NCI-H128 (cell line): ENCODE data around the gene CHGA.

Experiments
- DNase-seq: peaks from one replicate; lab custom pipeline; 2025; ENCODE audit not compliant: unreplicated experiment; lab: John Stamatoyannopoulos, UW

CHGA gene

GRCh38 chr14:92959761-92960680 is 37.1 kb downstream of the CHGA start:
- no peak for DNase-seq

- DNase-seq, result no peak
These were observed 38.0 kb downstream of the CHGA start for GRCh38 chr14:92960706-92961566.

- DNase-seq, result no peak
These were observed 38.6 kb downstream of the CHGA start for GRCh38 chr14:92961567-92961855.

- DNase-seq, result no peak
These were observed 39.3 kb downstream of the CHGA start for GRCh38 chr14:92962031-92962830.

DNA sequence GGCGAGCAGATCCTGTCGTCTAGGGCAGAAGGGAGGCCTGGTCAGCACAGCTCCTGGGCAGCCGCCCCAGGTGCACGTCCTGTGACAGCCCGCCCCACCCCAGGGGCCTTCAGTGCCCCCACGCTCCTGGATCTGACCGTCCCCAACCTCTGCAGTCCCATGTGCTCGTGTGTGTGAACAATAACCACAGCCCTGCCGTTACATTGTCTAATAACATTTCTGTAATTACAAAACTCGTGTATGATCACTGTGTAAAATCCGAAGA is 39.8 kb downstream of the CHGA start:
- no peak for DNase-seq

- no peak for DNase-seq
These were observed 40.6 kb downstream of the CHGA start for GRCh38 chr14:92963301-92964123.

DNA sequence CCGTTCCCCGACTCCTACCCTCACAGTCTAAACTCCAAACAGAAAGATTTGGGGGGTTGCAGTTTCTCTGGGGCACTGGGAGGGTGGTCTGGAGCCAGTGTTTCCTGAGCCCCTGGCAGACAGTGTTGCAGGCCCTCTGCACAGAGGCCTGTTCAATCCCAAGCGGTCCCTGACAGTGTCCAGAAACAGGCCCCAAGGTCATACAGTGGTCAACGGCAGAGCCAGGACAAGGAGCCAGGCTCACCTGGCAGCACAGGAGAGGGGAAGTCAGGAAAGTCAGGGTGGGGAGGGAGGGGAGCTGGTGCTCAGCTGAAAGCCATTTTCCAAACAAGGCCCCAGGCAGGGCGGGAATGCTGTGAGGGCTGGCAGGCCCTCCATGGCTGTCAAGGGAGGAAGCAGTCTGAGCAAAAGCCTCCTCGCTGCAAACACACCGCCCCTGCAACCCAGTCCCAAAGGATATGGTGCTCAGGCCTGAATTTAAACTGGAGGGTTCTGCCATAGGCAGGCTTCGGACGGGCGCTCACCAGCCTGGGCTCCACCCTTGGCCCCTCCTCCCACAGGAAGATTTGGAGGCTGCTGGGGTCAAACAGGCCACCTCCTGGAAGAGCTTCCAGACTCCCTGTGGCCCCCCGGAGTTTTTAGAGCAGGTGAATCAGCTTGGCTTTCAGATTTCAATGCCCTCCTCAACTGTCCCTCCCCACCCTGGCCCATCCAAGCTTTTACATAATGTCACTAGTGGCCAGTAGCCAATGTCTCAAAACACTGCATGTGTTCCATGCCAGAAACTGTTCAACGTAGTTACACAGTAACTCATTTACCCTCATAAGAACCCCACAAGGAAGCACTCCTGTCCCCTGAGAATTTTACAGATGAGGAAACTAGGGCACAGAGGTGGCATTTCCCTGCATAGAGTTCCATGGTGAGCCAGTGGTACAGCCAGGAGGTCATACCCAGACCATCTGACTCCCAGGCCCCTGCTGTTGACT is 41.5 kb downstream of the CHGA start:
- DNase-seq, result no peak

- DNase-seq, result no peak
These were observed 42.3 kb downstream of the CHGA start for GRCh38 chr14:92965281-92965680.

GRCh38 chr14:92967346-92967926 is 44.5 kb downstream of the CHGA start:
- DNase-seq, result no peak

DNA sequence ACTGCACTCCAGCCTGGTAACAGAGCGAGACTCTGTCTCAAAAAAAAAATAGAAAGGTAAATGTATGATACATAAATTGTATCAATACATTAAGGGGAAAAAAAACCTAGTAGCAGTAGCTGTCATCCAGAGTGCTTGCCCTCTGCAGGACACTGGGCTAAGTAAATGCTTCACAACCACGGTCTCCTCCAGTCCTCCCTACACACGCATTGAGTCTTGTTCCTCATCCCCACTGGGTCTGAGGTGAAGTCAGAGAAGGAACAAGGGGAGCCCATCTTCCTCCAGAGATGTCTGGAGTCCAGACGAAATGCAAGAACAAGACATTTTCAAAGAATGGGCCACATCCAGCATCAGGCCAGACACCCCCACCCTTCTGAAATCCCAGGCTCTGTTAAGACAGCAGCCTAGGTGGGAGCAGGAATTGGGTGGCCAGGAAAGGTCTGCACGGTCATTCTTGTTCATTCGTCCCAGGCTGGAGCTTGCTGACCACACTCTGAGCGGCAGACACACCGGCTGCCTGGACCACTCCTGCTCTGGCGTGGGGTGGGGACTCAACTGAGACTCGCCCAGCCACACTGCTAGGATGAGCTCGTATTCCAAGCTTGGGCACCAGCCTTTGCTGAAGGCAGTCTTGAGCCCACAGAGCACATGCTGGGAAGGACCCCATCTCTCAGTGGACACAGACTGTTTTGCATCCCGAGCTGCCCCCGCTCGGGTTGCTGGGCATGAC is 45.5 kb downstream of the CHGA start:
- no peak for DNase-seq

DNA sequence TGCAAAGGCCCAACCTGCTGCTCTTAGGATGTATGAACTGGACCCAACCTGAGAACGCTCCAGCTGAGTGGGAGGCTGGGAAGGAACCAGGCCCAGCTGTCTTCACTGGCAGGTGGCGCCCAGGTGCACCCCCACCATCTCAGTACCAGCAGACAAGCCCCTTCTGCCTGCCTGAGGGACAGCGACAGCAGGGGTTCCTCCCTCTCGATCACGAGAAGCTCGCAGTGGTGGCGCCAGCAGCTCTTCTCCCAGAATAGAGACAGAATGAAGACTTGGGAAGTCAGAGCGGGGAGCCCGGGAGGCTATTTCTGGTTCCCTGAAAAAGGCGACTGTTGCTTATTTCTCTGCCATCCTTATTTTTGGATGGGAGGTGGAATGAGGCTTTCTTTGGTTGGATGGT is 46.5 kb downstream of the CHGA start:
- no peak for DNase-seq

DNA sequence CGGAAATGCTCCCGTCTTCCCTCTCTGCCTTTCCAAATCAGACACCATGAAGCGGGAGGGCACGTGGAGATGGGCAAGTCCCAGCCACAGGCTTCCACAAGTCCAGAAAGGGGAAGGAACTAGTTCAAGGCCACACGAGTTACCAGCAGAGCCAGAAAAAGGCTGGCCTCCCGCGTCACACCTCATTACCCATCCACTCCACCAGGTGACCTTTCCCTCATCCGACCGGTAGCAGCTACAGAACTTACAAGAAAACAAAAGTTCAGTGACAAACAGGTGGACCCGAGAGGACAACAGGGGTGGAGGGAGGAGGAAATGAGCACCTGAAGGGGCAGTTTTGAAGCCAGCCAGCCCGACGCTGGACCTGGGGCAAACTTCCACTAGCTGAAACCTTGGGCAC is 46.9 kb downstream of the CHGA start:
- DNase-seq, result no peak

- DNase-seq, result no peak
These were observed 47.3 kb downstream of the CHGA start for GRCh38 chr14:92970271-92970670.

- no peak for DNase-seq
These were observed 48.7 kb downstream of the CHGA start for GRCh38 chr14:92971601-92972180.

- no peak for DNase-seq
These were observed 50.4 kb downstream of the CHGA start for GRCh38 chr14:92973261-92973797.

- no peak for DNase-seq
These were observed 50.9 kb downstream of the CHGA start for GRCh38 chr14:92973798-92974372.

DNA sequence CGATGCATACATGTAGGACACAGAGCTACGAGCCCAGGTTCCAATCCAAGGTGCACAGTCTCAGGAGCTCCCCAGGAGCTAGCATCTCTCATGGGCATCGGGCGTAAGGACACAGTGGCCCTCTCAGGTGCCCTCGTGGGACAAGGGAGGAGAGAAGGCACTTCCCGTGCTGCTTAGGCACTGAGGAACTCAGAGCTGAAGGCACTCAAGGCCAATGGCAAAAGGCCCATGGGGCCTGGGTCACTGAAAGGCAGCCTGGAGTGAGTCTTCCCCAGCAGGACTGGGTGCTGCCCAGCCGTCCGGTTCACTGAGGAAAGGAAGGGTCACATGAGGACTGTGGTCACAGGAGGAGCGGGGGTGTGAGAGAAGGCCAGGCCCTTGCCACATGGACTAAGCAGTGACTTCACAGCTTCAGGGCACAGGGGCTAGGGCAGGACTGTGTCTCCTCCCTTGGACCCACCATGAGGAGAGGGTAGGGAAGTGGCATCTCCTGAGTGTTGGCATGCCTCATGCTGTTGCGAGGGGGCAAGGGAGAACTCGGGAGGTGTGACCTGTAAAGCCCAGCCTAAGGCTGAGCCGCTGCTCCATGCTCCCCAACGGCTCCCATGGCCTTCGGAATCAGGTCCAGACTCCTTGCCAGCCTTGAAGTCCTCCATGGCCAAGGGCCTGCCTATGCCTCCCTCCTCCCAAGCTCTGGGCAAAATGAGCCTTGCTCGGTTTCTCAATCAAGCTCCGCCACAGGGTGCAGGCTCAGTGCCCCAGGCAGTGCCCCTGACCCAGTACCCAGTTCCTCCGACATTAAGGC is 51.8 kb downstream of the CHGA start:
- DNase-seq, result no peak
